ENCODE results near the gene SMAD3. TPM values are rescaled to one million over a fixed set of nuclear protein-coding genes. Genes with fewer than 3 reads are reported as not detected.
"Not testable (repeated sequence)": the region's sequence is repeated elsewhere in the genome, so short reads cannot be mapped to it uniquely, and the experiment has no call there.

SMAD3 gene
- total RNA-seq, 1 donor from 2014 or later: 12.5 TPM

- Mint-ChIP-seq H3K9me3 (no peaks in the 10 kb centered on the region), H3K36me3 (peaks cover 14% of the 10 kb centered on the region), H3K27me3 (ENCODE audit: insufficient read depth, low read depth) (peaks cover 2% of the 10 kb centered on the region), H3K4me1 (peaks cover 57% of the 10 kb centered on the region), H3K27ac (peak overlapping the region; percentile 14), H3K4me3 (no peak overlapping the region)
- peaks cover 26% of the 10 kb centered on the region for H3K4me1 ChIP-seq
- H3K36me3 ChIP-seq: no peaks in the 10 kb centered on the region
- no peaks in the 10 kb centered on the region for H3K9me3 ChIP-seq (ENCODE audit: low read depth)
- DNase-seq (ENCODE audit: low spot score): no peak
- no peak overlapping the region for H3K9ac ChIP-seq
- no peaks in the 10 kb centered on the region for H3F3A ChIP-seq (ENCODE audit: low read depth)
- H4K20me1 ChIP-seq (ENCODE audit: low read depth): peaks cover 16% of the 10 kb centered on the region
- TF ChIP-seq EZH2phosphoT487 (IDR thresholded peaks at IDR 0.05): no peak
- TF ChIP-seq CTCF (IDR thresholded peaks at IDR 0.05): no peak
- no peak for TF ChIP-seq EZH2 (IDR thresholded peaks at IDR 0.05)
- no peak overlapping the region for H2AFZ ChIP-seq (replicated peaks)
- H3K27ac ChIP-seq: no peak overlapping the region
- no peak overlapping the region for H3K4me3 ChIP-seq
- H3K27me3 ChIP-seq: no peaks in the 10 kb centered on the region
- H3K79me2 ChIP-seq (ENCODE audit: low read depth): peaks cover 11% of the 10 kb centered on the region
- no peak overlapping the region for H3K4me2 ChIP-seq
Observed at GRCh38 chr15:67120839-67121643, 55.6 kb downstream of the SMAD3 start.

- no peak overlapping the region for H2AFZ ChIP-seq (replicated peaks)
- Mint-ChIP-seq H3K9me3 (no peaks in the 10 kb centered on the region), H3K27me3 (ENCODE audit: insufficient read depth, low read depth) (peaks cover 2% of the 10 kb centered on the region), H3K27ac (no peak overlapping the region), H3K36me3 (peaks cover 14% of the 10 kb centered on the region), H3K4me1 (peaks cover 50% of the 10 kb centered on the region), H3K4me3 (no peak overlapping the region)
- peaks cover 20% of the 10 kb centered on the region for H4K20me1 ChIP-seq (ENCODE audit: low read depth)
- no peak for DNase-seq (ENCODE audit: low spot score)
- H3K79me2 ChIP-seq (ENCODE audit: low read depth): peaks cover 11% of the 10 kb centered on the region
- no peak overlapping the region for H3K27ac ChIP-seq
- no peak for TF ChIP-seq CTCF (IDR thresholded peaks at IDR 0.05)
- no peak for TF ChIP-seq EZH2phosphoT487 (IDR thresholded peaks at IDR 0.05)
- no peak for TF ChIP-seq EZH2 (IDR thresholded peaks at IDR 0.05)
- H3K4me3 ChIP-seq: no peak overlapping the region
- no peaks in the 10 kb centered on the region for H3F3A ChIP-seq (ENCODE audit: low read depth)
- no peaks in the 10 kb centered on the region for H3K27me3 ChIP-seq
- H3K4me1 ChIP-seq: peaks cover 22% of the 10 kb centered on the region
- H3K9me3 ChIP-seq (ENCODE audit: low read depth): no peaks in the 10 kb centered on the region
- no peaks in the 10 kb centered on the region for H3K36me3 ChIP-seq
- H3K4me2 ChIP-seq: no peak overlapping the region
- H3K9ac ChIP-seq: no peak overlapping the region
Observed at GRCh38 chr15:67121644-67122605, 56.5 kb downstream of the SMAD3 start.

GRCh38 chr15:67122816-67123215 is 57.4 kb downstream of the SMAD3 start:
- H3K27ac ChIP-seq; H3K36me3 ChIP-seq; H3F3A ChIP-seq (ENCODE audit: low read depth); H3K9me3 ChIP-seq (ENCODE audit: low read depth); H3K4me3 ChIP-seq; H3K4me3 Mint-ChIP-seq; H3K9ac ChIP-seq; H3K27me3 ChIP-seq; H3K27ac Mint-ChIP-seq; H3K4me2 ChIP-seq; DNase-seq (ENCODE audit: low spot score); H3K9me3 Mint-ChIP-seq; H2AFZ ChIP-seq (replicated peaks); H3K27me3 Mint-ChIP-seq (ENCODE audit: insufficient read depth, low read depth): not testable (repeated sequence)
- peaks cover 45% of the 10 kb centered on the region for H3K4me1 Mint-ChIP-seq
- H3K36me3 Mint-ChIP-seq: peaks cover 17% of the 10 kb centered on the region
- Histone ChIP-seq H4K20me1 (ENCODE audit: low read depth) (peaks cover 20% of the 10 kb centered on the region), H3K4me1 (peaks cover 17% of the 10 kb centered on the region), H3K79me2 (ENCODE audit: low read depth) (peaks cover 11% of the 10 kb centered on the region)

- not testable (repeated sequence) for DNase-seq (ENCODE audit: low spot score); H3K27me3 ChIP-seq; H3K9ac ChIP-seq; H3K27ac Mint-ChIP-seq; H2AFZ ChIP-seq (replicated peaks); H3K9me3 Mint-ChIP-seq; H3K27ac ChIP-seq; H3K4me3 Mint-ChIP-seq; H3K36me3 ChIP-seq; H3F3A ChIP-seq (ENCODE audit: low read depth); H3K9me3 ChIP-seq (ENCODE audit: low read depth); H3K27me3 Mint-ChIP-seq (ENCODE audit: insufficient read depth, low read depth); H3K4me2 ChIP-seq; H3K4me3 ChIP-seq
- peaks cover 20% of the 10 kb centered on the region for H3K36me3 Mint-ChIP-seq
- H4K20me1 ChIP-seq (ENCODE audit: low read depth): peaks cover 20% of the 10 kb centered on the region
- H3K79me2 ChIP-seq (ENCODE audit: low read depth): peaks cover 11% of the 10 kb centered on the region
- H3K4me1 Mint-ChIP-seq: peaks cover 42% of the 10 kb centered on the region
- peaks cover 17% of the 10 kb centered on the region for H3K4me1 ChIP-seq
Observed at GRCh38 chr15:67123291-67123690, 57.9 kb downstream of the SMAD3 start.
